HG03159 (cell line): ENCODE data around the gene GJD2.

Experiments used
- ATAC-seq: cut with Tn5 transposase; IDR thresholded peaks from one replicate; pipeline ENCODE4 v1.9.1; 2021; ENCODE audit warnings: mild to moderate bottlenecking, moderate library complexity; ENCODE audit not compliant: unreplicated experiment

GJD2 gene

DNA sequence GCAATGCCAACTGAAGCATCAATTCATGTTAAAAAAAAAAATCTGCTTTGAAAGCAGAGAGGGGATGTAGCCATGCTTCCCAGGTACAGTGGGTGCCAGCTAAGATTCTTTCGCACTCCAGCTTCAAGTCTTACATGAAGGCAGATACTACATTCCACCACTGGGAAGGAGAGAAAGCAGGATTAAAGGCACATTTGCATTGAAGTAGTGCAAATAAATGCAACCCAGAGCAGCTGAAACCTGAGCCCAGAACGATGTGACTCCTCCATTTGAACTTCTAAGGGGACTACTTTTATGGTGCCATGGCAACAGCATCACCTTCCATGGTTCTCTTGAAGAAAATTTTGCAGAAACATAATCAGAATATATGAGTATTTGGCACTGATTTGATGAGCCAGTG is 19.1 kb upstream of the GJD2 start:
- no peak for ATAC-seq

DNA sequence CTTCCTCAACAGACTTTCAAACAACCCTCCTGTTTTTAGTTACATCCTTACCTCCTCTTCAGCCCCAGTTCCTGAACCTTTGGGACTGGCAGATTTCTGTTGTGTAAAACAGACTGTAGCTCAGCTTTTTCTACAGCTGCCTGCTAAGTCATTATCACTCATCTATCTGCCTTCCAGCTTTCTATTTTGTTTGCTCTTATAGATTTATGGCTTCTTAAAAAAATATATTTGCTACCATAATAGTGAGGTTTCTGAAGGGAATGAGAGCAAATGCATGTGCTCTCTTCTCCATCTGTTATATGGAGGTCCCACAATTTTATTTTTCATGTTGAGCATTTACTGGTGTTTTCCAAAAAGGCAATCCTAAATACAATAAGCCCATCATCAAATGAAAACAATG is 18.2 kb upstream of the GJD2 start:
- no peak for ATAC-seq

DNA sequence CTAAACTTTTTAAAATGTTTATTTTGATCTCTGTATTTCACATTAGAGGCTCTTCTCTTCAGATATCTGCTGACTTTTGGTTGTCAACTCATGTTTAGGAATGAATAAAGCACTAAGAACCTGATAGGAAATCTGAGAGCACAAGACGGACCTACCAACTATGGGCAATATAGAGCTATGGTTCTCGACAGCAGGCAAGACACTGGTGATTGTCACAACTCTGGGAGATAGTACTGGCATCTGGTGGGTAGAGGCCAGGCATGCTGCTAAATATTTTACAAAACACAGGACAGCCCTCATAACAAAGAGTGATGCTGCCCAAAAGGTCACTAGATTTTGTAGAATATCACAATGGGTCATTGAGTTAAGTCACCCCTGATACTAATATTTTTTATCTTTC is 17.5 kb upstream of the GJD2 start:
- ATAC-seq: no peak

DNA sequence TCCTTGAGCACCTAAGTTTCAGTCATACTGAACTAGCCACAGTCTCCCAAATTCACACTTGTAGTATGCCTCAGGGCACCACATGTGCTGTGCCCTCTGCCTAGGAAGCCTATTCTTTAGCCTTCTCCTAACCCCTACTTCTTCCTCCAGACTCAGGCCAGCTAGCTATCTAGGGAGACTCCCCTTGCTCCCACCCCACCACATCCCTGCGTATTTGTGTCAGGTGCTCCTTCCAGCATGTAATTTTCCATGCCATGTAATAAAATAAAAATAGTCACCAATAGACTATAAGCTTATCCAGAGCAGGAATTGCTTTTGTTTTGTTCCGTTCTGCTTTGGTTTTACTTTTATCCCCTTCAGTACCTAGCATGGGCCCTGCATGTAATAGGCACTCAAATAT is 14.9 kb upstream of the GJD2 start:
- ATAC-seq: no peak

DNA sequence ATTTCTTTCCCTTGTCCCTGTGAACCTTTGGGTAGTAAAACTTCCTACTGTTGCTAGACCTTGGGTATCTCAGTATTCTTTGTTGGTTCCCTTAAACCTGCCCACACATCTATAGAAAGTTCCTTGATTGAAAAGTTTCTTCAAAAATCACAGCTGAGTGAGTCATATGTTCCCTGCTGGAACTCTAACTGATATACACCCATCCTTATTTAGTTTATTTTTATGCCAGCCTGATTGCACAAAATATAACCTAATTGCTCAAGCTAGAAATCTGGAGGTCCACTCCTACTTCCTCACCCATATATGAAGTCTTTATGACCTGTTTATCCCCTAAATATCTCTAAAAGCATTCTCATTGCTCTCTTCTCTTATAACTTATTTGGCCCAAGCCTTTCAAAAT is 13.7 kb upstream of the GJD2 start:
- ATAC-seq: no peak

DNA sequence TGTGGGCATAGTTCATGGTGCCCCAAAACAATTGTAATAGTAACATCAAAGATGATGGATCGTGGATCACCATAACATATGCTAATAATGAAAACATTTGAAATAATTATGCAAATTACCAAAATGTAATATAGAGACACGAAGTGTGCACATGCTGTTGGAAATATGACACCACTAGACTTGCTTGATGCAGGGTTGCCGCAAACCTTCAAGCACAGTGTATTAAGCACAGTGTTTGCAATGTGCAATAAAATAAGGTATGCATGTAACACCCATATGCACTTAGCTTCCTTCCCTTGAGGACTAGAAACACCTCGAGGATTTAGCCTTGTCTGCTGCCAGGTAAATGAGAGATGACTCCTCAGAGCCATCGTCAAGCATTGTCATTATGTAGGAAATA is 10.9 kb upstream of the GJD2 start:
- ATAC-seq: no peak

DNA sequence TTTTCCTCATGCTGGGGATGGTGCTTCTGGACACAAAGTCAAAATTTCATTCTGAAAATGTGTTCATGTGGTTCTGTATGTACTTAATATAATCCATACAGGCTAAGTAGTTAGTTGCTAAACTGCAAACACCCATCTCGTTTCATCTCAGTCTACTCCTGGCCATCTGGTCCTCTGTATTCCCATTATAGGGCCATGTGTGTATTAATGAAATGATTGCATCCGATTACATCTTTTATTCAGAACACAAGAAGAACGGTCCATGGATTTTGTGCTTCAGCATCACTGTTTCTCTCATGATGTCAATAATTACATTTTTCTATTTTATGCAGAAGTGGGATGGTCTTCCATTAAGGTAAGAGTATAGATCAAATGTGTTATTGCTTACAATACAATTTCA is 6.1 kb upstream of the GJD2 start:
- no peak for ATAC-seq

DNA sequence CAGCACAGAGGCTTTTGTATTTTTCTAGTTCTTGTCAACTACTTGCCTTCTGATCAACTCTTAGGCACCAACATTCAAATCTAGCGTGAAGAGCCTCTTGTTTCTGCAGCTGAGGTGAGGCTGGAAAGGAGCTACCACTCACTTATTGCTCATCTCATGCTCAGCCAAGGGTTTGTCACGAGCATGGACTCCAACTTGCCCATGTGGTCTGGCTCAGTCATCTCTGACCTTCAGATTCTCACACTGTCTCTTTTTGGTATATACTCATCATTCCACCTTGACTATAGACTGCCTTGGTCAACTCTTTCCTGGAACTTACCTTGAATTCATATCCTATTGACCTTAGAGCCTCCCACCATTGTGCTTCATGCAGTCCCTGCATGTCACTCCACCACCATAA is 5.2 kb upstream of the GJD2 start:
- ATAC-seq: no peak

DNA sequence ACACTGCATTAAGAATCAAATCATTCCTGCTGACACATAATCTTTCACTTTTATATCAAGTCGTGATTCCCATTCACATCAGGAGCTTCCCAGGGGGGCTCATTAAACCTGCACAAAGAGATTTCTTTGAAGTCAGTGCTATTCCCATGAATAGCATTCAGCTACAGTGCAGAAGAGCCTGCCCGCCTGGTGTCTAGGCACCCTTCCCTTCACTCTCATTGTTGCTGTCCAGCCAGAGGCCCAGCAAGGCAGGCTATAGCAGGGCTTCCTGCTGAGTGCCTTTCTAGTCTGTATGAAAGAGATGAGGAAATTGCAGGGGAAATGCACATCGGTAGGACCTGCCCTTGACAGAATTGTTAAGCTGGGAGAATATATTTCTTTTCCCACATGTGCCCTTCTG is 4.5 kb upstream of the GJD2 start:
- no peak for ATAC-seq

DNA sequence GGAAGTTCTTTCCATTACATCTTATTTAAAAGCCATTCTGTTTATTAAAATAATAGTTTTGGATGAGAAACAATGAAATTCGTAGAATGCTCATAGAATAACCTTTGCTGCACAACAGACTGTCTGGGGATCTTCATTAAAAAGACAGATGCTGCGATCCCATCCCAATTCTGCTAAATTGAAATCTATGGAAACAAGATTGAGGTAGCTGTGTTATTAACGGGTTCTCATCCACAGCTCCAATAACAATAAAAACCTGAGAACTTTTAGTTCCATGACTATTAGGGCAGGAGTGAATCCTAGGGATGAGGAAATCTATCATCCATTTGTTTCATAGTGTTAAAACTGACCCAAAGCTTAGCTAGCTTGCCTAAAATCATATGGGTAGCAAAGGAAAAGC is 2.5 kb upstream of the GJD2 start:
- ATAC-seq: no peak

DNA sequence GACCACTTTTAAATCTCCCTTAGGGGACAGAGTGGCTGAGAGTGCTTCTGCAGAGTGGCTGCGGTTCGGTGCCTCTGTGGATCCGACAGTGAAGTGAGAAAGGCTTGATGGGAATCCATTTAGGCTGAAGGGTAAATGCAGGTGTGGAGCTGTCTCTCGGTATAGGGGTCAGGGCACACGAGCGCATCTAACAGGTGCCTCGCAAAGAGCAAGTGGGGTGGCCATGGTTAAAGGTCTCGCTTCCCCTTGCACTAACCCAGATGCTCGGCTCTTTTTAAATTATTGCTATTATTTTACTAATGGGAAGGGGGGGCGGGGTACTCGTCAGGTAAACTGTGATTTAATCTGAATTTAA is 598 bp upstream of the GJD2 start:
- ATAC-seq: no peak

DNA sequence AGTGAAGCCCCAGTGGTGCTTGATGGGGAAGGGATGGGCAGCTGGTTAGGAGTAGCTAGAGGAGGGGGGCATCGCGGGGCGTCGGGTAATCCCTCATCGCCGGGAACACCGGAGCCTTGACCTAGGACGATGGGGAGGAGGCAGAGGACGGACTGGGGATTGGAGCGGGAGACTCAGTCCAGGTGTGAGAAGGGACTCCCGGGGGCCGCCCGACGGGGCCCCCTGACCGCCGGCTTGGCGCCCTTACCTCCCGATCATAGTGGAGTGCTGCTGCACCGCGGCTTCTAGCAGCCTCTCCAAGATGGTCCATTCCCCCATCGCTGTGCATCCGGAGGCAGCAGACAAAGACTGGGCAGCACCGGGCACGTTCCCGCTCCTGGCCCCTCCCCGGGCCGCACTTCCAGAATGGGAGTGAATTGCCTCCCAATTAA is 612 bp downstream of the GJD2 start:
- no peak for ATAC-seq

DNA sequence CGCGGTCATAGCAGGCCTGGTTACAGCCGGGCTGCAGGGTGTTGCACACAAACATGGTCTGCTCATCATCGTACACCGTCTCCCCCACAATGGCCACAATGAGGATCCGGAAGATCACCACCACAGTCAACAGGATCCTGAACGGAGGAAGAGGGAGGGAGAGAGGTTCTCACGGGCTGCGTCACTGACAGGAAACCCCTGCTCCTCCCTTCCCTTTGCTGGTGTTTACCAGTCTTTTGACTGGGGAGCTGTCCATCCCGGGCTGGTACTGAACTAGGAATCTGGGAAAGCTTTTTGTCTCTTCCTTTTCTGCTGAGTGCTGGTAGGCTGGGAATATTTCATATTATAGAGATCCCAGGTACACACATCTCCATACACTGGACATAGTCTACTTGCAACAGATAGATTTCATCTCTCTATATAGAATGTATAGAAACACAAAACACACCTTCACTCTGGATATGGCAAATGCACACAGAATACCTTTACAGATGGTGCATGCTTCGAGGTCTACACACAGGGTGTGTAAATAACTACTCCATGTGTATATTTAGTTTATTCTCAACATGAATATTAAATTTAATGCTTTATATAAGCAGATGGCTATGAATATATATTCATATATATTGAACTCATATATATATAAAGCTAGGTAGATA is 1.4 kb downstream of the GJD2 start:
- no peak for ATAC-seq

DNA sequence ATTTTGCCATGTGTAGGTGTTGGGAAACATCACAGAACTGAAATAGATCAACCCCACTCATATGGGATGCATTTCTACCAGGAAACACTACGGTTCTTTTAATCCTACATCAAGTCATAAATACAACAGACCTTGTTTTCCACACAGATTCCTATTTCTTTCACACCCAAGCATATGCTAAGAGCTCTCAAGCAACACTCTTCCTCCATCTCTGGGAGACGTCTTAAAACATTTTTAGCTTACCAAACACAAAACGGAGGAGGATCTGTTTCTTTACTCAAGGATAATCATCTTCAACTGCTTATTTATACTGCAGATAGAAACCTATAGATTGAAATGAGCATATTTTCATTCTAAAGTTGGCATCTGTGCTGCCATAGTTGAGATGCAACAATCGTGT is 5.1 kb downstream of the GJD2 start:
- ATAC-seq: no peak

DNA sequence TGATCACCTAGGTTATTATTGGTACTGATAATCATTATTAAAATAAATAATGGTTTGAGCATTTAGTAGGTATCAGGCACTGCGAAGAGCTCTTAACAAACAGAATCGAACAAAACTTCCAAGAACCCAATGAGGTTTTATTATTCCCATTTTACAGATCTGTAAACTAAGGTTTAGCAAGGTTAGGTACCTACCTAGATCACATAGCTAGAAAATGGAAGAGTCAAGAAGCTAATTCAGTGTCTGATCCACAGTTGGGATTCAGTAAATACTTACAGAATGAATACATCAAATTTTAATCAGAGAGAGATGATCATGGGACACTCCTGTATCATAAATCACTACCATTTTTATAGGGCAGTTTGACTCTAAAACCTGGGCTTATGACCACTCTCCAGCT is 15.5 kb downstream of the GJD2 start:
- ATAC-seq: no peak

DNA sequence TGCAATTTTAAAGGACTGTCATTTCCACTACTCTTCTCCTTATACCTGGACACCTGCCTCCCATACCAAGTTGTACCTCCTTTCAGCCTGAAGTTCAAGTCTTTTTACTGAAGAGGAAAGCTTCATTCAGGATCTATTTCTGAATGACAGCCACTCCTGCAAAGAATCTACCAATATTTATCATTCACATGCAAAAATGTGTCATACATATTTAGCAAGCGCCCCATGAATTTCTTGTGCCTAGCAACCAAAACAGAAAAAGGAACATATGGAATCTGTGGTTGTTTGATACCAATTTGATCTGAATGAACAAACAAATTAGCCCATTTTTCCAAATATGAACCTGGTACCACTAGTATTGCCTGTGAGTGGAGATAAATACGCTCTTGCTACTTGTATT is 16.8 kb downstream of the GJD2 start:
- no peak for ATAC-seq

DNA sequence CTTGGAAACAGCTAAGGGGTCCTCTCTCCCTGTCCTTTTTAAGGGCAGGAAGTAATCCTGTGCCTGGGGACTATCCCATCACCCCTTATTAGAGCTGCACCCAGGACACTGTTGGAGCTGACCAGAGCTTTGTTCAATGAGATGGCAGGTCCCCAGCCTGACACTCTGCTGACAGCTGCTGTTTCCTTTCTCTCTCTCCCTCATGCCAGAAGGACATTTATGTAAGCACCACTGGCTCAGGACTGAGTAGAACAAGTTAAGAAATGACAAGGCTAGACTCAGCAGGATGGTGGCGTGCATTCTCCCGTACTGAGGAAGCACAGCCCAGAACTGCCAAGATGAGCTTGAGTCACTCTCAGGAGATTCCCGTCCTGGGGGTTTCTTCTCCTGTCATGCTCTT is 17.3 kb downstream of the GJD2 start:
- no peak for ATAC-seq

DNA sequence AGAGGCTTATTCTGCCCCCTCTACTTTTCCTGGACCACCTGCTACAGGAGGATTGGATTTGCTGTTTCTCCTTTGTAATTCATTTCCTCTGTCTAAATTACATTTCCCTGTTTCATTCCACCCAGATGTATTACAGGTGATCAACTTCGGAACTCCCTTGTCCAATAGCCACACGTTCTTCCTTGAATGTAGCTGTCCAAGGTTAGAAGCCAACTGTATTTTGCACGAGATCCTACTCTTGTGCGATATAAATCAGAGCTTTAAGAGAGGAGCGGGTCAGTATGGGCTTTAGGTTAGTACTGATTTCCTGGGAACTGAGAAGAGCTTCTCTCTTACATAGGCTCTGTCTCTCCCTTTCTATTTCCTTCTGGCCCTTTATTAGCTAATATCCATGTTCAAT is 20.5 kb downstream of the GJD2 start:
- ATAC-seq: no peak

DNA sequence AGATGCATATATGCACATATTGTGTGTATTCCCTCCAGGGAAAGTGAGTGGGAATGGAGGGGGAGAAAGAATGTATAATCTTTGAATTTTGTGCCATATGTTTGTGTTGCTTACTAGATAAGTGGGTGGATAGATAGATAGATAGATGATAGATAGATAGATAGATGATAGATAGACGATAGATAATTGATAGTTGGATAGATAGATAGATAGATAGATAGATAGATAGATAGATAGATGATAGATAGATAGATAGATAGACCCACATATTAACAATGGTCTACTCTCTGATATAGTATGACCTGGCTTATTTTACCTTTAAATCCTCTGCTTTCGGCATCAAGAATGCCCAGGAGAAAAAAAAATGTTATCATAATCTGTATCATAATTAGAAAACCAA is 21.2 kb downstream of the GJD2 start:
- ATAC-seq: no peak

DNA sequence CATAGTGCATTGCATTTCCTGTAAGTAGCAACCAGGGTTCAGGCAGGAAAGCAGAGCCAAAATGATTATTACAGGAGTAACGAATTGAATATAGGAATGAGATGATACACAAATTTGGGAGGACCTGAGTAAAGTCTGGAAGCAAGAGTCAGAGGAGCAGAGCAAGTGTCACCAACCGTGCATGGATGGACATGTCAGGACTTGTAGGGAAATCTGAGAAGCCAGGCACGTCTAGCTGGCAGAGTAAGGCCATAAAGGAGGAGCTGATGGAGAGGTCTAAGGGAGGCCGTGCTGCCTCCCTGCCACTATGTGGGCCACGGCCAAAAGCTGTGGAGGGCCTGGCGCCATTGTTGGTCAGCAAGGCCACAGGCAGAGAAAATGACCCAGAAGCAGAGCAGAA is 22.4 kb downstream of the GJD2 start:
- no peak for ATAC-seq

DNA sequence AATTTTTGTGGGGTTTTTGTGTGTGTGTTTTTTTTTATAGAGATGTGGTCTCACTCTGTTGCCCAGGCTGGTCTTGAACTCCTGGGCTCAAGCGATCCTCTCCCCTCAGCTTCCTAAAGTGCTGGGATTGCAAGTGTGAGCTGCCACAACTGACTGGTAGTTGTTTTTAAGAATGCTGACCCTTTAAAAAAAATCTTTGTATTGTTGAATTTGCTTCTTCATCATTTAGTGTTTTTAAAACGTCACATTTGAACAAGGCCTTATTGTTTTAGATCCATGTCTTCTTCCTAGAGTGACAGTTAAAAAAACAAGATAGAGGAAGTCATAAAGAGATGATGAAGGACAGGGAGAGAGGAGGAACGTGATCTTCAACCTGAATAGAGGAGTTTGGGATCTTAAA is 24.1 kb downstream of the GJD2 start:
- ATAC-seq: no peak

DNA sequence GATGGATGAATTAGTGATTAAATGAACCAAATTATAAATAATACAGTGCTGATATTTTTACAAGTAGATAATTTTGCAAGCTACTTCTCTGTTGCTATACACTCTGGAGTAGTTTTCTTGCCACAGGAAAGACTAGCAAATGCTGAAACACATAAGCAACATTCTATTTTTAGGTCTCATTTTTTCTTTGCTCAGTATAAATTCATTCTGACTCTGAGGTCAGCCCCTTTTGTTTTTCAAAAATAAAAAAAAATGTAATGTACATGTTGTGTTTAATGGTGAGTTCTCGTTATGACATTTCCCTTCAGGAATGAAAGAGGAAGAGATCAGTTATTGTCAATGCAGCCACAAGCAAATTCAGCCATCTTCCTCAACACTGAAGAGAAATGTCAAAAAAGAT is 24.9 kb downstream of the GJD2 start:
- ATAC-seq: no peak

DNA sequence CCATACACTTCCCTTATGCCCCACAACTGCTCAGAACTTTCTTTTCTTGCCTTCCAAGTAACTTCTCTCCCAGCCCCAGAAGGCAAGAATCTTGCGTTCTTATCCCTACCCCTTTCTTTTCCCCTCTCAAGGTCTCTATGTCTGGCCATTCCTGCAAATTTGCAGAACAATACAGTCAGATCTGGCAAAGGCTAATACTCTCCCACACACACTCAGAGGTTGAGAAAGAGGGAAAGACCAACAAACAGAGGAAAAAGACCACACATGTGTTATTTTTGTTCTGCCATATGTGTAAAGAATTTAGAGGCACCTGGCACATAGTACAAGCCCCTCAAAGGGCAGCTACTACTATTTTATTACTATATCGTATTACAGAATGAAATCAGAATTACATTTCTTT is 25.7 kb downstream of the GJD2 start:
- ATAC-seq: no peak
